Activated CD4-positive, alpha-beta T cell treated with anti-CD3 and anti-CD28 coated beads for 36 hours (primary cell): ENCODE data around the gene C6orf136. TPM values are rescaled to one million over a fixed set of nuclear protein-coding genes. Genes with fewer than 3 reads are reported as not detected.

ENCODE experiments used
- ATAC-seq: fragments of 200-7000 bp; cut with Tn5 transposase; one replicate; pipeline ENCODE4 v1.10.0; 2021; ENCODE audit warnings: mild to moderate bottlenecking, moderate library complexity
- CTCF ChIA-PET: fragments of 350-600 bp; sonication (Branson Sonifier 250); formaldehyde crosslinking; loops from one replicate; lab custom pipeline; 2021; ENCODE audit warnings: antibody characterized with exemption; lab: Charles Lee
- POLR2A ChIA-PET: fragments of 350-600 bp; sonication (Branson Sonifier 250); formaldehyde crosslinking; loops from one replicate; lab custom pipeline; 2021; ENCODE audit warnings: antibody characterized with exemption, inconsistent platforms; lab: Charles Lee
- DNase-seq: peaks from one replicate; pipeline ENCODE4 v3.0.0-alpha.2; 2020
- H3K27ac Mint-ChIP-seq: one replicate; pipeline ENCODE4 v1.8.0; 2021; ENCODE audit warnings: mixed read lengths
- H3K27me3 Mint-ChIP-seq: one replicate; pipeline ENCODE4 v1.8.0; 2021; ENCODE audit warnings: mixed read lengths
- H3K36me3 Mint-ChIP-seq: one replicate; pipeline ENCODE4 v1.8.0; 2021; ENCODE audit warnings: low read depth, mixed read lengths
- H3K4me1 Mint-ChIP-seq: one replicate; pipeline ENCODE4 v1.8.0; 2021; ENCODE audit warnings: mixed read lengths
- H3K4me3 Mint-ChIP-seq: one replicate; pipeline ENCODE4 v1.8.0; 2021; ENCODE audit warnings: mild to moderate bottlenecking, moderate library complexity, mixed read lengths
- H3K9me3 Mint-ChIP-seq: one replicate; pipeline ENCODE4 v1.8.0; 2021; ENCODE audit warnings: low read depth, mixed read lengths
- intact Hi-C, 2 experiments: fragments of 100-400 bp; cut with DNase I in 1 of 2; cut with micrococcal nuclease in 1 of 2; formaldehyde crosslinking; loops; one replicate each; pipeline versions ENCODE4 v1.14.2 to v1.15.1; 2022 to 2024; cut with DNase I, micrococcal nuclease
- total RNA-seq, 2 experiments: library from RNA; stranded (reverse); gene quantifications; one replicate each; pipeline ENCODE4 v1.2.3, GENCODE V29; 2021

The C6orf136 gene
- total RNA-seq, 2 experiments from 2014 or later, result 26.5 to 30.8 TPM

DNA sequence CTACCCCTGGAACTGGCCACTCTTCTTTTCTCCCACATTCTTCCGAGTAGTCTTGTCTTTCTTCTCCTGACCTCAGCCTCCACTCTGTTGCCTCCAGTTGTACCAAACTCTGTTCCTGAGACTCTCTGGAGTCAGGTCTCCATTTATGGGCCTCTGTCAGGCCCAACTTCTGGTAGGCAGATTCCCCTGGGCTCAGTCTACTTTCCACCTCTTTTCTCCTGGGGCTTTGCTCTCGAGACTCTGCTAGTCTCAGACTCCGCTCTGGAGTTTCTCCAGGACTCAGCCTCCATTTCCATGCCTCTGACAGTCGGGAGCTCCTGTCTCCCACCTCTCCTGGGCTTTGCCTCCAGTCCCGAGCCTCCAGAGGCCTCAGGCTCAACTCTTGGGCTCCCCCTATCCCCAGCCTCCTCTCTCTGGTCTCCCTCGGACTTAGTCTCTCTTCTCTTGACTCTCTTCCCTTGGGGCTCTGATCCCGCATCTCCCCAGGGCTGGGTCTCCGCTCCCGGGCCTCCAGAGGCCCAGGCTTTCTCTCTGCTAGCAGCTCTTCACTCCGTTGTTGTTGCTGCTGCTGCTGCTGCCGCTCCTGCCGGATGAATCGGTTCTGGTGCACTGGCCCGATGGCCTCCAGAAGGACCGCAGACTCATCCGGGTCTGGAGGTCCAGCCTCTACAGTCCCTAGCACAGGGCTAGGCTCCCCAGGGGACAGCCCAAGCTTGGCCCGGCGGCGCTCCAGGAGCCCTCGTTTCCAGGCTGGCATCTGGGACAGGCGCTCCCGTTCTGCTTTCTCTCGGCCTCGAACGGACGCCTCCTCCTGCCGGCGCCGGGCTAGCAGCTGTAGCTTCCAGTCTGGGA lies 38.5 kb downstream of the C6orf136 start:
- Mint-ChIP-seq H3K4me3 (peak overlapping the region; percentile 100), H3K27me3 (no peaks in the 10 kb centered on the region), H3K36me3 (peaks cover 70% of the 10 kb centered on the region), H3K4me1 (peaks cover 36% of the 10 kb centered on the region), H3K9me3 (no peaks in the 10 kb centered on the region), H3K27ac (peak overlapping the region; percentile 89)
- POLR2A ChIA-PET, result interaction anchor here (0.8 to 1.2 kb wide), 2 partner anchors 32 to 68 kb away, joined by 3 to 4 read pairs; partner anchors contain the start of genes MDC1, MRPS18B and PPP1R10
- ATAC-seq, result no peak
- intact Hi-C loops, result loop anchor here (1.0 to 10.0 kb wide), 10 partner anchors 32 to 621 kb away; partner anchors contain the start of genes MRPS18B (in 2 of the 2), PPP1R10 (in 2 of the 2), FLOT1 (in 1 of the 2) and GNL1 (in 1 of the 2)
- CTCF ChIA-PET, result interaction anchor here (0.9 to 2.4 kb wide), 5 partner anchors 32 to 143 kb away, joined by 3 to 11 read pairs (median 5); partner anchors contain the start of gene MDC1
- DNase-seq, result peak; percentile 59

DNA sequence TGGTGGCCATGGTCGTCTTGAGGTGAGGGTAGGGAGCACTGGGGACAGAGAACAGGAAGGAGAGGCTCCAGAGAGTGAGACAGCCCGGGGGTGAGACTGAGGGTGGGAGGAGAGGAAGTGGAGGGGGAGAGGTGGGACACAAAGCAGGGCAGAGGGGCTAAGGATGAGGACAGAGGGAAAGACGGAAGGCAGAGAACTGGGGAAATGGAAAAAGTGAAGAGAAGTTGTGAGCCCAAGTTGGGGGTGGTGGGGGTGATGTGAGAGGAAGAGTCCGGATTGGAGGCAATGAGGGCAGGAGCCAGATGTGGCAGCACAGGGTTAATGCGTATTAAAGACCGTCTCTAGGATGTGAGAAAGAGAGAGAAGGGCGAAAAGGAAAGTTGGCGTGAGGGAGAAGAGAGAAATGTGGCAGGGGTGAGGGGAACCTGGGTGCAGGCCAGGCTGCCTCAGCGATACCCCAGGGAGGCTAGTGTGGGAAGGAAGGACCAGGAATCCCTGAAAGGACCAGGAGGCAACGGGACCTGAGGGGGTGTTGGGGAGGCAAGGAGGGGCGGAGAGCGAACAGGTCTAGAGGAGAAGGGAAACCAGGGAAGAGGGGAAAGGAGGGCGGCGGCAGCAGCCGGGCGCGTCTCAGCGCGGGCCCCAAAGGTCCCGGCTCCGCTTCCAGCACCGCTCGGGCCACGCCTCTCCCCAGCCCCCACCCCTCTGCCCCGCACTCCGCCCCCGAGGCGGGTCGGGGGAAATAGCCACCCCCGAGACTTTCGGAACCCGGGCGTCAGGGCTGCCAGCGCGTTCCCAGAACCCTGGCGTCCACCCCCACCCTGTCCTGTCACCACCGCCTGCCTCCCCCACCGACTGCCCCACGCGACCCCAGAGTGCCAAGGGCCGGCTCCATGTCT lies 39.3 kb downstream of the C6orf136 start, which contains the start of gene PPP1R18:
PPP1R18 (minus strand) TSS at position 637 of the 899 bp plus-strand sequence; CDS start at position 10, 627 bp downstream.
- Mint-ChIP-seq H3K36me3 (peaks cover 61% of the 10 kb centered on the region), H3K4me3 (peak within 1 kb of the TSS; percentile 100), H3K9me3 (no peaks in the 10 kb centered on the region), H3K4me1 (peaks cover 37% of the 10 kb centered on the region), H3K27me3 (no peaks in the 10 kb centered on the region), H3K27ac (peak within 1 kb of the TSS; percentile 89)
- ATAC-seq (peak; percentile 27), DNase-seq (peak; percentile 94)
- ChIA-PET CTCF (interaction anchor here (1.0 to 2.2 kb wide), 2 partner anchors 36 to 144 kb away, joined by 5 to 9 read pairs; no protein-coding TSS in a partner anchor), POLR2A (interaction anchor here (1.2 kb wide), 1 partner anchor 31 kb away, joined by 4 read pairs; the partner anchor contains the start of gene MDC1)
- intact Hi-C loops, result loop anchor here (1.0 to 10.0 kb wide), 10 partner anchors 31 to 621 kb away; partner anchors contain the start of genes MRPS18B (in 2 of the 2), PPP1R10 (in 2 of the 2), FLOT1 (in 1 of the 2) and GNL1 (in 1 of the 2)

DNA sequence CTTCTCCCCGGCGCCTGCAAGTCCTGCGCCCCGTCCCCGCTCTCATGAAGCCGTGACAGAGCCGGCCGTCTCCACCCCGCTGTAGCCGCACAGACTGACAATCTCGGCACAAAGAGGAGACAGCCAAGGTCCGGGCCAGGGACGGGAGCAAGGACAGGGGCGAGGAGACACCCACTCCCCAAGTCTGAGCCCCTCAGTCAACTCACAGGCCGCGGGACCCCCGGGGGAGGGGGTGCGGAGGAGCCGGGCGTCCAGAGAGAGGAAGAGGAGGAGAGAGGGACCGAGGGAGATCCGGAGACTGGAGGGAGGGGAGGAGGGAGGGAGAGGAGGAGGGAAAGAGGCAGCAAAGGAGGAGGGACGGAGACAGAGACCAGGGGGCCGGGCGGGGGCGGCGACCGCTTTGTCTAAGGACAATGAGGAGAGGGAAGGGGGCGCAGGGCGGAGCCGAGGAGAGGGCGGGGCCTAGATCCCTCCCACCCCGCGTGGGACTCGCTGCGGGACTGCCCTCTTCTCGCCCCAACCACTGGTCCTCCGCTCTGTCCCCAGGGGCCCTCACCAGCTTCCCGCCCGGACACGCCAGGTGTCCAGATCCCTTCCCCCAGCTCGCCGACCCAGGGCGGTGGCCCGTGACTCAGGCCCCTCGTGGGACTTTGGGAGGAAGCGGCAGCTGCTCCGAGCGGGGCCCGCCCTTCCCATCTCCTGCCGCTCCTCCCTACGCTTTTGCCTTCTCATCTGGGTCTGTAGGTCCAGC lies 40.1 kb downstream of the C6orf136 start:
- Mint-ChIP-seq H3K4me3 (peak overlapping the region; percentile 100), H3K27ac (peak overlapping the region; percentile 89), H3K4me1 (peaks cover 42% of the 10 kb centered on the region), H3K9me3 (no peaks in the 10 kb centered on the region), H3K36me3 (peaks cover 53% of the 10 kb centered on the region), H3K27me3 (no peaks in the 10 kb centered on the region)
- POLR2A ChIA-PET, result interaction anchor here (0.6 to 1.7 kb wide), 7 partner anchors 8 to 621 kb away, joined by 3 to 11 read pairs (median 3); partner anchors contain the start of genes MDC1 and PRR3
- CTCF ChIA-PET, result interaction anchor here (0.6 to 3.1 kb wide), 6 partner anchors 8 to 188 kb away, joined by 3 to 16 read pairs (median 6); partner anchors contain the start of gene MDC1
- peak; percentile 20 for ATAC-seq
- peak; percentile 90 for DNase-seq
- intact Hi-C loops, result loop anchor here (1.0 to 10.0 kb wide), 11 partner anchors 30 to 622 kb away; partner anchors contain the start of genes MRPS18B (in 2 of the 2), PPP1R10 (in 2 of the 2), ABCF1 (in 1 of the 2) and FLOT1 (in 1 of the 2)

DNA sequence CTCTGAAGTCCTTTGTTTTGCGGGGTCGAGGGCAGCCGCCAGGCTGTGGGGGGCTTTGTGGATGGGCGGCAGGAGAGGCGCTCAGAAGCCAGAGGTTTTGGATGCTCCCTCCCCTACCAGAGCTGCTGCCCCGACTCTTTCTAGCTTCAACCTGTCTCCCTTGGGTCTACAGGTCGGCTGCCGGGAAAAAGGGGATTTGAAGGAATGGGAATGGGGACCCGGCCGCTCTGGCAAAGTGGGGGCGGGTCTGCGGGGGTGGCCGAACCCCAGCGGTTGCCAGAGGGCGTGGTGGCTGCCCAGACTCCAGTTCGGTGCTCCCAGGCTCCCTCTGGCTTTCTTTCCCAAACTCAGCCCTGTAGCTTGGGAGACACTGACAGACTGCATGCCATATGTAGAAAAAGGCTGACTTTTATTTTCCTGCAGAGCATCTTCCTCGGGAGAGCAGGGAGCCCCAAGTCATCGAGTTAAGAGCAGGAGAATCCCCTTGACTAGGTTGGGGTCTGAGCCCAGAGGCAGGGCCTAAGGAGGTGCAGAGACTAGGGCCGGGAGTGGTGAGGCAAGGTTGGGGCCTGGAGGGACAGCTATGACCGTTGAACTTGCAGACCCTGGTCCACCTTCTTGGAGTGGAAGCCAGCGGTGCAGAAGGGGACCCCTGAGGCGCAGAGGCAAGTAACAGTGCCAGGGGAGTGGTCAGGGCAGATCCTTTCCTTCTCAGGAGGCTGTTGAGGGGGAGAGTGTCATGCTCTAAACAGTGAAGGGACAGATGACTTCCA lies 40.9 kb downstream of the C6orf136 start:
- CTCF ChIA-PET, result interaction anchor here (0.6 to 3.1 kb wide), 12 partner anchors 7 to 224 kb away, joined by 3 to 16 read pairs (median 4); partner anchors contain the start of gene MDC1
- no peak for ATAC-seq
- H3K27ac Mint-ChIP-seq, result peak overlapping the region; percentile 89
- no peaks in the 10 kb centered on the region for H3K27me3 Mint-ChIP-seq
- peaks cover 47% of the 10 kb centered on the region for H3K36me3 Mint-ChIP-seq
- H3K4me3 Mint-ChIP-seq, result peak overlapping the region; percentile 100
- no peak for DNase-seq
- POLR2A ChIA-PET, result interaction anchor here (0.6 to 1.7 kb wide), 9 partner anchors 9 to 1125 kb away, joined by 3 to 11 read pairs (median 3); partner anchors contain the start of genes MDC1 and PRR3
- H3K9me3 Mint-ChIP-seq, result no peaks in the 10 kb centered on the region
- peaks cover 42% of the 10 kb centered on the region for H3K4me1 Mint-ChIP-seq
- intact Hi-C loops, result loop anchor here (1.0 to 10.0 kb wide), 7 partner anchors 33 to 623 kb away; partner anchors contain the start of genes ABCF1 (in 1 of the 2), GTF2H4 (in 1 of the 2), POLR1H (in 1 of the 2) and PPP1R11 (in 1 of the 2)

DNA sequence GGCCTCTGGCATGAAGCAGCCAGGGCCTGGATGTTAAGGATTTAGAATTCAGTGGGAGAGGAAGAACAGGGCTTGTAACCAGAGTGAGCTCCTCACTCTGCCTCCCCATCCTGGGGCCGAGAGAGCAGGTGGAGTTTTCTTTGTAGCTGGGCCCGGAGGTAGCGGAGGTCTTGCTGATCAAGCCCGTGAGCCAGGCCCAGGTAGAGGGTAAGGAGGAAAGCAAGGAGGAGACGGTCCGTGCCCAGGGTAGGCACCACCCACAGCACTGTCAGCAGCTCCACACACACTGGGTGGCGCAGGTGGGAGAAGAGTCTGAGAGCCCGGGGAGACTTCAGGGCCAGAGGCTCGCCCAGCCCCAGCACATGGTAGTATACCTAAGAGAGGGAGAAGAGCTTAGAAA lies 41.6 kb downstream of the C6orf136 start:
- Mint-ChIP-seq H3K4me1 (peaks cover 42% of the 10 kb centered on the region), H3K27ac (peak overlapping the region; percentile 89), H3K27me3 (no peaks in the 10 kb centered on the region), H3K9me3 (no peaks in the 10 kb centered on the region), H3K36me3 (peaks cover 40% of the 10 kb centered on the region), H3K4me3 (peak overlapping the region; percentile 100)
- ChIA-PET CTCF (interaction anchor here (0.6 to 3.1 kb wide), 8 partner anchors 8 to 395 kb away, joined by 3 to 16 read pairs (median 4); partner anchors contain the start of gene MDC1), POLR2A (interaction anchor here (0.6 to 1.7 kb wide), 3 partner anchors 28 to 1124 kb away, joined by 3 to 11 read pairs (median 4); partner anchors contain the start of gene MDC1)
- peak; percentile 30 for DNase-seq
- no peak for ATAC-seq
- intact Hi-C loops, result loop anchor here in 1 of 2 experiments (10.0 kb wide), 2 partner anchors 364 to 624 kb away; partner anchors contain the start of genes POLR1H, PPP1R11 and TRIM39

DNA sequence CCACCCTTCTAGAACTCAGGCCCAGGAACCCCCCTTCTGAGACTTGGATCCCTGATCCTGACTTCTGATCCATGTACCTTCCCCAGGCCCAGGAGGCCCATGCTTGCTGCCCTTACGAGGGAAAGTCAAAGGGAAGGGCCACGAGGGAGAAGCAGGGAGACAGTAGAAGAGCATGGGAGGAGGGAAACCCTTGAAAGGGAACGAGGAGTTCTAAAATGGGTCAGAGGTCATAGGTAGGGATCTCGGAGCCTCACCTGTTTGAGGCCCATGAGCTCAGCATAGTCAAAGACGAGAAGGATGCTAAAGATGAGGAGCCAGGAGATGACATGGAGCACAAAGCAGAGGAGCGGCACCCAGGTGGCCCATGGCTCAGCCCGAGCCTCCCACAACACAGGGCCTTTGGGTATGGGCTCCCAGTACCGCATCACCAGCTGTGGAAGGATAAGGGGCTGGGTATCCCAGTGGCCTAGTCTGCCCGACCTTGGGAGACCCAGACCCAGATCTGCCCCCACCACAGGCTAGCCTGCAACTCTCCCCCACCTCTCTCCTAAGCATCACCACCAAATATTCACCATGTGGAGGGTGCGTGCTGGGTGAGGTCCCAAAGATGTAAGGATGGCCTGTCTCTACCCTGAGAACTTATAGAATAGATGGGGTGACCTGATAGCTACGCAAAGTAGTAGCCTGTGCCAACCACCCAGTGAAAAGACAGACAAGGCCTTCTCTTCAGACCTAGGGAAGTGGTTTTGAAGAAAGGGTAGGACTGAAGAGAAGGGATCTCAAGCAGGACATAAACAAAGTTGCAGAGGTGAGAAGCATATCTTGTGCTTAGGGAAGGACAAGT lies 42.3 kb downstream of the C6orf136 start:
- Mint-ChIP-seq H3K4me3 (peak overlapping the region; percentile 75), H3K27me3 (no peaks in the 10 kb centered on the region), H3K9me3 (no peaks in the 10 kb centered on the region), H3K4me1 (peaks cover 42% of the 10 kb centered on the region), H3K27ac (peak overlapping the region; percentile 7), H3K36me3 (peaks cover 33% of the 10 kb centered on the region)
- ChIA-PET POLR2A (interaction anchor here (1.9 kb wide), 1 partner anchor 28 kb away, joined by 8 read pairs; the partner anchor contains the start of gene MDC1), CTCF (interaction anchor here (0.6 to 3.1 kb wide), 8 partner anchors 9 to 394 kb away, joined by 3 to 16 read pairs (median 4); partner anchors contain the start of gene MDC1)
- no peak for ATAC-seq
- no peak for DNase-seq
- intact Hi-C loops, result loop anchor here in 1 of 2 experiments (10.0 kb wide), 2 partner anchors 364 to 624 kb away; partner anchors contain the start of genes POLR1H, PPP1R11 and TRIM39

DNA sequence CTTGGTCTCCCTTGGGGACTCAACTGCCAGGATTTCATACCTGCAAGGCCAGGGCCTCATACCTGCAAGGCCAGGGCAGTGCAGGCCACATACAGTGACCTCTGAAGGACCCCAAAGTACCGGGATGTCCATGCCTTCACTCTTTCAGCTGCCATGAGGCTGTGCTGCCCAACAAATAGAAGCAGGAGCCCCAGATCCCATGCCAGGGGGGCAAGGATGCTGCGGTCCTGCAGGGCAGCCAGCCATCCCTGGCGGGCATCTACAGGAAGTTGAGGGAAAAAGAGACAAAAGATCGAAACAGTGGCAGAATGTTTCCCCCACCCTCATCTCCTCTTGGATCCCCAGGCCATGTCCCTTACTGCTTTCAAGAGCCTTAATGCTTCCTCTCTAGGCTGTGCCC lies 43.1 kb downstream of the C6orf136 start:
- H3K27ac Mint-ChIP-seq, result peak overlapping the region; percentile 70
- H3K36me3 Mint-ChIP-seq, result peaks cover 27% of the 10 kb centered on the region
- no peaks in the 10 kb centered on the region for H3K27me3 Mint-ChIP-seq
- CTCF ChIA-PET, result interaction anchor here (0.6 to 3.1 kb wide), 6 partner anchors 11 to 124 kb away, joined by 3 to 16 read pairs (median 4); partner anchors contain the start of gene MDC1
- H3K9me3 Mint-ChIP-seq, result no peaks in the 10 kb centered on the region
- peaks cover 42% of the 10 kb centered on the region for H3K4me1 Mint-ChIP-seq
- H3K4me3 Mint-ChIP-seq, result peak overlapping the region; percentile 75
- DNase-seq, result no peak
- ATAC-seq, result no peak
- POLR2A ChIA-PET, result interaction anchor here (1.9 kb wide), 1 partner anchor 27 kb away, joined by 8 read pairs; the partner anchor contains the start of gene MDC1
- intact Hi-C loops, result loop anchor here in 1 of 2 experiments (10.0 kb wide), 2 partner anchors 365 to 625 kb away; partner anchors contain the start of genes POLR1H, PPP1R11 and TRIM39
